Stimulated activated CD8-positive, alpha-beta memory T cell treated with anti-CD3 and anti-CD28 coated beads, Interleukin-2, amount 100 ng/mL, for 48 hours (primary cell): ENCODE data around the gene EEFSEC.

Experiments used
- DNase-seq, 2 donors: peaks; one replicate each; pipeline ENCODE4 v3.0.0-alpha.2; 2020; ENCODE audit warnings: low read depth in 2 of 2

Gene EEFSEC

DNA sequence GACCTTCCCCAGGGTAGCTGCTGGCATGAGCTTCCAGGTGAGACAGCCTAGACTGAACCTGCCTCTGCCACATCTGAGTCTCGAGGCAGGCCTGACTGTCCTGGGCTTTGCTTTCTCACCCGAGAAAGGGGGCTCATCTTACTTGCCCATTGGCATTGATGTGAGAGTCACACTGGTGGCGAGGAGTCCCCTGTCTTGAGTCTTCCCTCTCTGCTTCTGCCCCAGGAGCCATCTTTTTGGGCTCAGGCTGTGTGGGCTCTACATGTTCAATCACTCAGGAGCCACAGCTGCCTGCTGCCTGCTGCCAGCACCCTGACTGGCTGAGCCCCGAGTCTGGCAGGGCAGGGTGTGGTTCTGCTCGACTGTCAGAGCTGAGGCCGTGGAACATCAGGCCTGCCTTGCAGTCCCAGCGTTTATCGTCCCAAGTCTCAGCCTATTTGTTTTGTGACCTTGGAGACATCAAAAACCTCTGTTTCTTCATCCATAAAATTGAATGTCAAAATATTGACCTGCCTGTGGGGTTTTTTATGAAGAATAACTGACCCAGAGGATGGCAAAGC lies 180.9 kb downstream of the EEFSEC start:
- no peak for DNase-seq

DNA sequence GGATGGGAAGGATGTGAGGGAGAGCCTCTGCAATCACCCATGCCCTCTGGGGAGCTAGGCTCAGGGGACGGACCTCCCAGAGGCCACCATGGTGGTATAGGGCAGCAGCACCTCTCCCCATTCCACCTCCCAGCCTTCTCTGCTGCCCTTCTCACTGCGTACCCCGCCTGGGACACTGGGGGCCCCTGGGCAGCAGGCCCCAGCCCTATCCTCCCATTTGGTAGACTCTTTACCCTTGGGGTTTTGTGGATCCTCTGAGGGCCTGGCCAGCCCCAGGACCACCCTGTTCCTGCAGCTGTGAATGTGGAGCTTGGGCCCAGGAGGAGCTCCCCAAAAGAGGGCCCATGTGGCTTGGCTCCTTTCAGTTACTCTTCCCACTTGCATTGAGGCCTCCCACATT lies 181.5 kb downstream of the EEFSEC start:
- DNase-seq, result no peak

DNA sequence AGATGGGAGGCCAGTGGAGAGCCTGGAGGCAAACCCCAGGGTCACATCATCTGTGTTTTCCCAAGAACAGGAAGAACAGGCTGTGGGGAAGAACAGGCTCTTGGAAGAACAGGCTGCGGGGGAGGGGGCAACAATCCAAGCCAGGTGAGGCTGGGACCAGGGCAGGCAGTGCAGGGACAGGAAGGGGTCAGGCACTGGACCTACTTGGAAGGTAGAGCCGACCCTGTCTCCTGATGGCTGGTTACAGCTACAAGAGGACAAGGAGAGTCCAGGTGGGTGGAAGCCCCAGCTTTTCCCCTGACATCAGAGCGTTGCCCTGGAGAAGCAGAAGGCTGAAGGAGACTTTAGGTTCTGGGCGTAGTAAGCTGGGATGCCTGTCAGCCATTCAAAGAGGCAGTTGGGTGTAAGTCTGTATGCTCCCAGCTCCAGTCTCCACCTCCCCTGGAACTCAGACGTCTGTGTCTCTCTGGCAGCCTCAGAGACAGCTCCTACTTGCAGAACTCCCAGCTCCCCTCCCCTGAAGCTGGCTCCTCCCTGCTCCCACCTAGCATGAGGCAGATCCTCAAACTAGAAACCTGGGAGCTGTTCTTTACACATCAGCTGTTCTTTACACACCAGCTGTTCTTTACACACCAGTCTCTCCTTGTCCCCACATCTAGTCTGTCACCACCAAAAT lies 182.5 kb downstream of the EEFSEC start:
- DNase-seq, result no peak

DNA sequence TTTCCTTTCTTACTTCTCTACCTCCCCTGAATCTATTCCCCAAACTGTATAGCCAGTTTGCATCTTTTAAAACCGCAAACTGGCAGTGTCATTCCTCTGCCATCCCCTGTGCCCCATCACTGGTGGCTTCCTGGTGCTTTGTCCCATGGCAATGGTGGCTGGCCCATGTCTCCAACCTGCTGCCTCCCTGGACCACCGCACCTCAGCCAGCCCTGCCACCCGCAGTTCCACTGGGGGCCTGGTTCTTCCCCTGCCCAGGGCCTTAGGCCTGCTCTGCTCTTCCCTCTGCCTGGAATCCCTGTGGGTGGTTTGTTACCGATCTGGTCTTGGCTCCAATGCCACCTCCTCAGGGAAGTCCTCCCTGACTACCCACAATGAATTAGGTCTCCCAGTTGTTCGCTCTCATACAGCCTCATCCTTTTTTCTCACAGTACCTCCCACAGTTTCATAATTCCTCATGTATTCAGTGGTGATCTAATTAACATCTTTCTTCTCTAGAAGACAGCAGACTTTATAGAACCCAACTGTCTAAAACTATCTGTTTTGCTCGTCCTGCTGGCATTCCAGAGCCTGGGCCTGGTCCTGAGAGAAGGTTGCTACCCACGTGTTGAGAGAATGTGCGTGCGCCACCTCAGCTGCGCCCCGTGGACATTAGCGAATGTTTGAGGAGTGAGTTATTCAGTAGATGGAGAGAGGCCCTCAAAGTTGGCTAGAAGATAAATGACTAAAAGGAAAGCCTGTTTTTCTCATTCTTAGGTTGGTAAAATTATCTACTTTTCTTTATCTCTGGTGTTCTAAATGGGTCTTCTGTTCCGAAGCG lies 183.3 kb downstream of the EEFSEC start:
- DNase-seq, result no peak

DNA sequence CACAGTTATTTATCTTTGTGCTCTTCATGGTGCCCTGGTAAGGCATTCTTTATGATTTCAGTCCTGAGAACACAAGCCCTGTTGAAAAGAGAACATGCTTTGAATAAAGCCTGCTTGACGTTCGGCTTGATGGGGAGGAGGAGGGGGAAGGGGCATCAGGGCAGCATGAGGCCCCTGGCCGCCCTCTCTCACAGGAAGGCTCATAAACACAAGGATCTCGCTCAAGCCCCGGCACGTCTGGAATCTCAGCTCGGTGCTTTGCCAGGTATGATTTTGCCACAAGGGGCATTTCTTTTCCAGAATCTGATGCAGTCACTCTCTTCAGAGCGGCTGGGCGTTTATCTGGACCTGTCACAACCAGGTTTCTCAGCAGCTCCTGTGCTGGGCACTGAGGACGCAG lies 184.0 kb downstream of the EEFSEC start:
- no peak for DNase-seq

DNA sequence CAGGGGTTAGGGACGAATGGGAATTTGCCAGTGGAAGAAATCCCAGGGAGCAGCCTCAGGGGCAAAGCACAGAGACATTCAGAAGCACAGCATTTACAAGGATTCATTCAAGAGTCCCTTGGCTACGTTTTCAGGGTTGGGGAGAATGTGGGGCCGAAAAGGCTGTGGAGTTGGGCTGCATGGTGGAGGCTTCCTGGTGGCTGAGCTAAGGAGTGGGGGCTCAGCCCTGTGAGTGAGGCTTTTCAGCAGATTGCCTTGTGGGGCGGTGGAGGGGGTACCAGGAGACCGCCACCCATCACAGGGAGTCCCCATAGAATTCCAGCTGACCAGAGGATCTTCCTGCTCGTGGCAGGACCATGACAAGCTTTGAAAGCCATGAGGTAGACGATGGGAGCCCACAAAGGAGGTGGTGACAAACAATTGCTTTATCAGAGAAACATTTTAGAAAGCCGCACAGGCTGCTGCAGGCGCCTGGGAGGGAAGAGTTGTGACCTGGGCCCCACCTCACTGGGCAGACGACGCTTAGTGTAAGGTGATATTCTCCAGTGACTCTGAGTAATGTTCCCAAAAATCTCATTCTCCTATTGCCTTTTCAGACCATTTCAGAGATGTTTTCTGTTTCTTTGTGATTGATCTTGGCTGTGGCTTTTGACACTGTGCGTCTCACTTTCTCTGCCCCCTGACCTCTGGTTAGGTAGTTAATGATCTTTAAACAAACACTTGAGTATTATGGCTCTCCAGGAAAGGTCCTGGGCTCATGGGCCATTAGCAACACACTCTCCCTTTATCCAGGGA lies 185.5 kb downstream of the EEFSEC start:
- no peak for DNase-seq

DNA sequence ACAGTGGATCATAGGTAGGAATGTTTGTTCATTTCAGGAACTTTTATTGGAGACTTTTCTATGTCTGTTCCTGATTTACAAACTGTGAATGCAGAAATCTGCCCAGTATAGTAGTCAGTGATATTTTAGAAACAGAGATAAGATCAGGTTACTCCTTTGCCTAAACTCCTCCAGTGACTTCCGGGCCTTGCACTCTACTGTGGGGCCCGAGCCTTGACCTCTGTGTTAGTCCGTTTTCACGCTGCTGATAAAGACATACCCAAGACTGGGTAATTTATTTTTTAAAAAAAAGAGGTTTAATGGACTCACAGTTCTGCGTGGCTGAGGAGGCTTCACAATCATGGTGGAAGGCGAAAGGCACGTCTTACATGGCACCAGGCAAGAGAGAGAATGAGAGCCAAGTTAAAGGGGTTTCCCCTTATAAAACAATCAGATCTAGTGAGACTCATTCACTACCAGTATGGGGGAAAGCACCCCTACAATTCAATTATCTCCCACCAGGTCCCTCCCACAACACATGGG lies 186.3 kb downstream of the EEFSEC start:
- no peak for DNase-seq

DNA sequence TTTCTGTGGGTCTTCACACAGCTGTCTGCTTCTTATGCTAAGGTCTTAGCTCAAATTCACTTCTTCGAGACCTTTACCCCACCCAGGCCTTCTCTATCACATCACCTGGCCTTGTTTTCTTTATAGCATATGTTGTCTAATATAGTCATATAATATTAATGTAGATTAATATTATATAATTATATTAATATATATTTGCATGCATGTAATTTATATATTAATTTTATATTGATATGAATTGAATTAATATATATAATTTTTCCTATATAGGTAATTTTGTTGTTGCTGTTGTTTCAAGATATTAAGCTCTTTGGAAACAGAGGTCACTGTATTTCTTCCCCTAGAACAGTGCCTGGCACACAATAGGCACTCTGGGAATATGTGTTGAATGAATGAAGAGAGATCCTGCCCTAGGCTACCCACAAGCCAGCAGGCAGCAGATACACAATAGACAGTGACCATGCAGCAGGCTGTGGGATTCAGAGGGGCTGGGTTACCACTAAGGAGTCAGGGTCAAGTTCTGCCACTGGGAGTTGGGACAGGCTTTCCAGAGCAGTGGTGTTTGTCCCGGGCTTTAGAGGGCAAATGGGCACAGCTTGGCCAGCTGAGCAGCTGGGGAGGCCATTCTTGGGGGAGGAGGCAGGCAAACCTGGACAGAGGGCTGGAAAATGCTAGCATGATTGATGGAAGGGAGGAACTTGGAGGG lies 187.1 kb downstream of the EEFSEC start:
- no peak for DNase-seq

DNA sequence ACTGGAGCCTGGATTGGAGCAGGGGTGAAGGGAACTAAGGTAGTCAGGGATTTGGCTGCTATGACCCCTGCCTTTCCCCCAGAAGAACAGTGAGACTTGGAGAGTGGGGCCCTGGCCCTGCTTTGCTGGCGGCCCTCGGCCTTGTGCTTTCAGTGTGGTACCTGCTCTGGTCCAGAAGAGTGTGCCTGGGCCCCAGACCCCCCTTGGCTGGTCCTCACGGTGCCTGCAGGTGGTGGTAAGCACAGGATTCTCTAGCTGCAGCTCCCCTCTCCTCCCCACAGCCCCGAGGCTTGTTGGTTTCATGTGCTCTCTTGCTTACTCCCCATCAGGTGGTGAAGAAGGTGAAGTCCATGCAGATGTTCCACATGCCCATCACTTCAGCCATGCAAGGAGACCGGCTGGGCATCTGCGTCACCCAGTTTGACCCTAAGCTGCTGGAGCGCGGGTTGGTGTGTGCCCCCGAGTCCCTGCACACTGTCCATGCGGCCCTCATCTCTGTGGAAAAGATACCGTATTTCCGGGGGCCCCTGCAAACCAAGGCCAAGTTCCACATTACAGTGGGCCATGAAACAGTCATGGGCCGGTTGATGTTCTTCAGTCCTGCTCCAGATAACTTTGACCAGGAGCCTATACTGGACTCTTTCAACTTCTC lies 187.7 kb downstream of the EEFSEC start:
- no peak for DNase-seq

DNA sequence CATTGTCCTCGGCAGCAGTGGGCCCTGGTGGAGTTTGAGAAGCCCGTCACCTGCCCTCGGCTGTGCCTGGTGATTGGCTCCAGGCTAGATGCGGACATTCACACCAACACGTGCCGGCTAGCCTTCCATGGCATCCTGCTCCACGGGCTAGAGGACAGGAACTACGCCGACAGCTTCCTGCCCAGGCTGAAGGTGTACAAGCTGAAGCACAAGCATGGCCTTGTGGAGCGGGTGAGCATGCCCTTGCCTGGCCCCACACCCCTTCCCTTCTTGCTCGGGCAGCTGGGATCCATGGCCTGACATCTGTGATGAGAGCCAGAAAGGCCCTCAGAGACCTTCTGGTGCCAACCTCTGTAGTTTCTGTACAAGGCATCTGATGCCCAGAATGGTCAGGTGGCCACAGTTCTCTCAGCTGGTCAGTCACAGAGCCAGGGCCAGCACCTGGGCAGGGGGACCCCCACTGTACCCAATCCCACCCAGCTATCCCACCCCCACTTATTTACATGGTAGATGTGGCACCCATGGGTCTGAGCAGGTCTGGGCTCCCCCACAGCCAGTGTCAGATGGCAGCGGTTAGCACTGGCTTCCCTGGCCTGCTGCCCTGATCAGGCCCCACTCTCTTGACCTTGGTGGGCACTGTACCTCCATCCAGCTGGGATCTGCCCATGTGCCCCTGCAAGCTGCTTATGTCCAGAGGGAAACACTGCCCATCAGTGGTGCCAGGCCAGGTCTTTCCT lies 188.5 kb downstream of the EEFSEC start:
- DNase-seq, result no peak

DNA sequence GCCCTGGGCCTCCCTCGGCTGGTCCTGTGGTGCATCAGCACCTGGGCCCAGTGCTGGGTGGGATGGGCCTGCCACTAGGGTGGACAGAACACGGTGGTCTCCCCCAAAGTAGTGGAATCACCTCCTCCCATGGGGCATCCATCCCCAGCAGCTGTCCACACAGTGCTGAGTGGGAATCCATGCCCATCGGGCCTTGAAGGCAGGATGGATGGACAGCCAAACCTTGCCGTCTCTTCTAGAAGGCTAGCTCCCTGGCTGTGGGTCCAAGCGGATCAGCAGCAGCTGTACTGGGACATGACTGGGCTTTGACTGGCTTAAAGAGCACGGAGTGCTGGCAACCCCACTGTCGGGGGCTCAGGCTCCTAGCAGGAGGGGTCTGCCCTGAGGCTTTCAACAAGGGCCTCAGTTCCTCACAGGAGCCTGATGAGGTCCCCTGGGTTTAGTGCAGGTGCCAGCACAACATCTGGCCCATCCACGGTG lies 189.5 kb downstream of the EEFSEC start:
- no peak for DNase-seq

DNA sequence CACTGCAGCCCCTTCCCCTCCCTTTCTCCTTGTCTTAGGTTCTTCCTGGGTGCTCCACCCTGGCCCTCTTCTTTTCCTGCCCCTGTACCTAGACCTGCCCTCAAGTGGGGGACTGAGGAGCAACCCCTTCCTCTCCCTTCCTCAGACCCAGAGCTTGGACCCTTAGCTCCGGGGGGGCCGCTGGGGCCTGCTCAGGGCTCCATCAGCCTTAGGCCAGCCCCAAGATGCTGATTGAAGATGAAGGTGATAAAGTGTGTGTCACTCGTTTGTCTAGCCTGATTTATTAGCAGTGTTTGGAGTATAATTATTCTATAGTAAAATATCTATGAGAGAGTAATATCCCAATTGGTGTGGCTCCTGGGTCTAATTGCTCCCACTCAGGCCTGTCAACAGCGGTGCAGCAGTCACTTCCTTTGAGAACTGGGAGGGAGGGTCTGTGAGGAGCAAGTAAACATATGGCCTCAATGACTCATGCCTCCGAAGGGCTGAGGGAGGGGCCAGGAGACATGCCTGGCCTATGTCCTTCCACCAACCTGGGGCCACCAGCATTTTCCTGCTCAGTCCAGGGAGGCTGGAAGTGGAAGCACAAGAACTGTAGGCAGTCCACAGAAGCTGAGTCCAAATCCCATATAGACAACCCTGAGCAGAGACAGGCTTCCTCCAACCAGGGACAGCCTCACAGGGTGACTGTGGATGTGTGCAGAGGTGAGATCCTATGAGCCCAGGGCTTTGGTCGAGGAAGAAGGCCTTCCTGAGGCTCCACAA lies 190.2 kb downstream of the EEFSEC start:
- DNase-seq, result no peak

DNA sequence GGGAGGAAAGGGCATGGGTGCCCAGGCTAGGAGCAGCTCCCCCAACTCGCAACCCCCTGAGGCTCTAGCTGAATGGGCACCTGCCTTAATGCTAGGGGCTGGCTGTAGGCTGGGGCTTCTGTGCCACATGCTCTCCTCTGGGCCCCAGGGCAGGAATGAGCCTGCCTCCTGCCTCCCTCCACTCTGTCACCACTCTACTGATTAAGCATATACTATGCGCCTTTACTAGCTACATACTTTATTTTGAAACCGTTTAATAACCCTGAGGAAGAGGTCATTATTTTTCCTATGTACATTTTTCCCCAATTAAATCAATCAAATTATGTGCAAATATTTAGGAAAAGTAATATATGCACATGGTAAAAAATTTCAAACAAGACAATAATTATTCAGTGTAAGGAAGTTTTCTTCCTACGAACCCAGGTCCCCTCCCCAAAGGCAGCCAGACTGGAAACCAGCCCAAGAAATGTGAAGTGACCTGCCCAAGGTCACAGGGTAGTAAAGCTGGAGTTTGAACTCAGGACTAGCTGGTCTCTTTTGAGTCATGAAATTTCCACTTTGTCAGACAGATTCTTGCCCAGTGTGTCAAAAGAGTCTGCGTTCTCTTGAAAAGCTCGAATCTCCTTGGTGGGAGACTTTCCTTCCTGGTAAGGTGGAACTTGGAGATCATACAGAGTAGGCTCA lies 190.9 kb downstream of the EEFSEC start:
- DNase-seq, result no peak

DNA sequence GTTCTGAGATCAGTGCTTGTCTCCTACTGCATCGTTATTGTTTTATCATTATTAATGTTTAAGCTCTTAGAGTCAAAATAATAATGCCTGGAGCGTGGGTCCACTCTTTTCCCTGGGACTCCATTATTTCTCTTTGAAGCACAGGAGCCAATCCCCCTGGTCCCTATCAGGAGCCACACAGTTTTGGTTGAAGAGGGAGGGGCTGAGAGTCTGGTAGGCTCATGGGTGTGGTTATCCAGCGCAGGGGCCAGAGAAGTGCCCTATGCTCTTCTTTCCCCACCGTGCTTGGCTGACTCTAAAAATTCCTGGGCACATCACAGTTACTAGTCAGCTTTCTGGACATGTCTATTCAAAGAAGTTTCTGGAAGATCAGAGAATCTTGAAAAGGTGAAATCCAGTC lies 191.9 kb downstream of the EEFSEC start:
- no peak for DNase-seq

DNA sequence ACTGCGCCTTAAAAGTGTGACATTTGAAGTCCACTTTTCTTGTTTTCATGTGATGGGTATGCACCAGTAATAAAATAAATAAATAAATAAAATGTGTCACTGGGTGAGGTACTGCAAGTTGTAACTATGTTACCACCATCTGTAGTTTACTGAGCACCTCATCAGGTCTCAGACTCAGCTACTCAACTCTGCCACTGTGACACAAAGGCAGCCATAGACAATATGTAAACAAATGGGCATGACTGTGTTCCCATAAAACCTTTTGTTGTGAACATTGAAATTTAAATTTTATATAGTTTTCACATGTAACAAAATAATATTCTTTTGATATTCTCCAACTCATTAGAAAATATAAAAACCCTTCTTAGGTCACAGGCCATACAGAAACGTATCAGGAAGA lies 193.3 kb downstream of the EEFSEC start:
- DNase-seq, result no peak

DNA sequence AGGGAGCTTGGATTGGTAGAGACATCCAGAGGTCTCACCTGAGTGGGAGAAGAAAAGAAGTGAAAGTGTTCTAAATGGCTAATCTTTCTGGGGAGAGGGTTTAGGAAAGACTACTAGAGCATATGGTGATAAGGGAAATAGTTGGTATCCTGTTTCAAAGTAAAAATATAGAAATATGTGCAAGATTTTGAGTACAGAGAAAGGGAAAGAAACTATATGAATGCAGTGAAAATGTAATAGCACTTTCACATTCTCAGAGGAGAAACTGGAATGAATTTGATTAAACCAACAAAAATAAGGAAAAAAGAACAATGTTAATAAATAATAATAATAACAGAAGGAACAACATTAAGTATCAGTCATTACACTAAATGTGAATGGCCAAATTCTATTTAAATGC lies 194.0 kb downstream of the EEFSEC start:
- DNase-seq, result no peak

DNA sequence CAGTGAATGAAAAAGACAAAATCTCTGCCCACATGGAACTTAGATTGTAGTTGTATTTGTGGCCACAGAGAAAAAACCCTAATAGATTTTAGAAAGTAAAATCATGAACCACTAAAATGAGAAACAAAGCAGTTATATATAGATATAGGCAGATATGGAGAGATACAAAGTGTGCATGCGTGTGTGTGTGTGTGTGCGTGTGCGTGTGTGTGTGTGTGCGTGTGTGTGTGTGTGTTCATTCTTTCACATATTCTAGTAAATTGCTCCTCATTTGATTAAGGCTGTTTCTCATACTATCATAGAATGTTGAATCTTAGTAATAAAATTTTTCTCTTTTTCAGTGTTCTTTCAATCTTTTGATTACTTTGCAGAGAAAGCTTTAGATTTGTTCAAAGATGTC lies 194.8 kb downstream of the EEFSEC start:
- DNase-seq, result no peak

DNA sequence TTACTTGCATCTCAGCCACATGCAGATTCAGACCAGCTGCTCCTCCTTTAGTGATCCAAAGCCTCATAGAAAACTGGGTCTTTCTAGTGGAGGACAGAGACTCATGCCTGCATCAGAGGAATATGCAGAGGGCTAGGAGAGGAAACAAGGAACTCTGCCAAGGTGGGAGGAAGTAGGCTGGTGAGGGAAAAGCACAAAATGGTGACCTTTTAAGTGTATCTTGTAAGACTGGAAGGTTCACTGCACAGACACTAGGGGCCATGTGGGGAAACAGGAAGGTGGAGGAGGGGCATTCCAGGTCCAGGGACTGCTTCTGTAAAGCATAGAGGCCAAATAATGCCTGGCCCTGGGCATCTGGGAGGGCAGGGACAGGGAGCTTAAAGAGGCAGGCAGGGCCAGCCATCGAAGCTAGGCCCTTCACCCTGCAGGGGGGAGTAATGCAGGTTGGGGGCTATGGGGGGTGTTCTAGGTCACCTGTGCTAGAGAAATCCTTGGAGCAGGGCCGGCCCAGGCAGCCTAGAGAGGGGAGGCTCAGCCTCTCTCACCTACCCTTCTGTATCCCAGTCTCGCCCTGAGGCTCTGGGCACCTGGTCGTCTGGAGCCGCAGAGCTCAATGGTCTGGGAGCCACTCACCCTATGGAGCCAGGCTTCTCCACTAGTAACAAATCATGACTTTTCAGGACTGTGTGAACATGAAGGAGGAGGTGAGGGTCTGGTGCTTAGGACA lies 195.7 kb downstream of the EEFSEC start:
- DNase-seq, result no peak
